Measurements from ENCODE around the gene PXT1. TPM values are rescaled to one million over a fixed set of nuclear protein-coding genes. Genes with fewer than 3 reads are reported as not detected.
A peak's percentile ranks its signal among the peaks of the same experiment; 100 is the strongest.

PXT1 gene
- total and polyA plus RNA-seq, 4 donors = not detected

DNA sequence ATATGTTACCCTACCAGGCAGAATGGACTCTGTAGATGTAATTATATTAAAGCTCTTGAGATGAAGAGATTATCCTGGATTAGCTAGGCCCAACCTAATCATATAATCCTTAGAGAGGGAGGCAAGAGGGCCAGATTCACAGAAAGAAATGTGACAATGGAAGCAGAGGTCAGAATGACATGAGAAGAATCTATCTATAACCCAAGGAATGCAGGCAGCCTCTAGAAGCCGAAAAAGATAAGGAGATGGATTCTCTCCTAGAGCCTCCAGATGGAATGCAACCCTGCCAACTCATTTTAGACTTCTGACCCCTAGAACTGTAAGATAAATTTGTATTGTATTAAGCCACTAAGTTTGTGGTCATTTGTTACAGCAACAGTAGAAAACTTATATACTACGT, 12.3 kb downstream of the PXT1 start:
- Histone ChIP-seq H3K36me3 (ENCODE audit: control insufficient read depth in 4 of 4, insufficient read depth in 3 of 4, low read depth in 1 of 4, low read length in 3 of 4) (no peaks in the 10 kb centered on the region), H3K27me3 (ENCODE audit: control insufficient read depth in 4 of 4, insufficient read depth in 4 of 4, low read length in 3 of 4) (no peaks in the 10 kb centered on the region), H3K9ac (ENCODE audit: low read depth in 1 of 2, low read length in 2 of 2) (no peak overlapping the region), H3K4me1 (ENCODE audit: control insufficient read depth in 4 of 4, insufficient read depth in 4 of 4, low read length in 3 of 4) (peaks cover 0 to 2% (median 0%) of the 10 kb centered on the region in 4 donors), H3K27ac (ENCODE audit: low read depth in 1 of 2, low read length in 2 of 2) (no peak overlapping the region), H3K9me3 (ENCODE audit: control insufficient read depth in 4 of 4, low read length in 3 of 4) (no peaks in the 10 kb centered on the region), H3K4me3 (ENCODE audit: low read depth in 1 of 3, low read length in 3 of 3) (no peak overlapping the region)
- no peak for DNase-seq (ENCODE audit: low spot score)
- TF ChIP-seq EGR1 (IDR thresholded peaks at IDR 0.05; ENCODE audit: low read depth in 2 of 2) = no peak
- no peak for TF ChIP-seq SP1 (IDR thresholded peaks at IDR 0.05)
- TF ChIP-seq, protein P1, sequence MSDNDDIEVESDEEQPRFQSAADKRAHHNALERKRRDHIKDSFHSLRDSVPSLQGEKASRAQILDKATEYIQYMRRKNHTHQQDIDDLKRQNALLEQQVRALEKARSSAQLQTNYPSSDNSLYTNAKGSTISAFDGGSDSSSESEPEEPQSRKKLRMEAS (IDR thresholded peaks at IDR 0.05) = no peak
- TF ChIP-seq, protein P2, sequence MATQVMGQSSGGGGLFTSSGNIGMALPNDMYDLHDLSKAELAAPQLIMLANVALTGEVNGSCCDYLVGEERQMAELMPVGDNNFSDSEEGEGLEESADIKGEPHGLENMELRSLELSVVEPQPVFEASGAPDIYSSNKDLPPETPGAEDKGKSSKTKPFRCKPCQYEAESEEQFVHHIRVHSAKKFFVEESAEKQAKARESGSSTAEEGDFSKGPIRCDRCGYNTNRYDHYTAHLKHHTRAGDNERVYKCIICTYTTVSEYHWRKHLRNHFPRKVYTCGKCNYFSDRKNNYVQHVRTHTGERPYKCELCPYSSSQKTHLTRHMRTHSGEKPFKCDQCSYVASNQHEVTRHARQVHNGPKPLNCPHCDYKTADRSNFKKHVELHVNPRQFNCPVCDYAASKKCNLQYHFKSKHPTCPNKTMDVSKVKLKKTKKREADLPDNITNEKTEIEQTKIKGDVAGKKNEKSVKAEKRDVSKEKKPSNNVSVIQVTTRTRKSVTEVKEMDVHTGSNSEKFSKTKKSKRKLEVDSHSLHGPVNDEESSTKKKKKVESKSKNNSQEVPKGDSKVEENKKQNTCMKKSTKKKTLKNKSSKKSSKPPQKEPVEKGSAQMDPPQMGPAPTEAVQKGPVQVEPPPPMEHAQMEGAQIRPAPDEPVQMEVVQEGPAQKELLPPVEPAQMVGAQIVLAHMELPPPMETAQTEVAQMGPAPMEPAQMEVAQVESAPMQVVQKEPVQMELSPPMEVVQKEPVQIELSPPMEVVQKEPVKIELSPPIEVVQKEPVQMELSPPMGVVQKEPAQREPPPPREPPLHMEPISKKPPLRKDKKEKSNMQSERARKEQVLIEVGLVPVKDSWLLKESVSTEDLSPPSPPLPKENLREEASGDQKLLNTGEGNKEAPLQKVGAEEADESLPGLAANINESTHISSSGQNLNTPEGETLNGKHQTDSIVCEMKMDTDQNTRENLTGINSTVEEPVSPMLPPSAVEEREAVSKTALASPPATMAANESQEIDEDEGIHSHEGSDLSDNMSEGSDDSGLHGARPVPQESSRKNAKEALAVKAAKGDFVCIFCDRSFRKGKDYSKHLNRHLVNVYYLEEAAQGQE (IDR thresholded peaks at IDR 0.05) = no peak
- TF ChIP-seq RXRA (IDR thresholded peaks at IDR 0.05) = no peak
- TF ChIP-seq YY1 (IDR thresholded peaks at IDR 0.05) = no peak
- TF ChIP-seq, protein P3, sequence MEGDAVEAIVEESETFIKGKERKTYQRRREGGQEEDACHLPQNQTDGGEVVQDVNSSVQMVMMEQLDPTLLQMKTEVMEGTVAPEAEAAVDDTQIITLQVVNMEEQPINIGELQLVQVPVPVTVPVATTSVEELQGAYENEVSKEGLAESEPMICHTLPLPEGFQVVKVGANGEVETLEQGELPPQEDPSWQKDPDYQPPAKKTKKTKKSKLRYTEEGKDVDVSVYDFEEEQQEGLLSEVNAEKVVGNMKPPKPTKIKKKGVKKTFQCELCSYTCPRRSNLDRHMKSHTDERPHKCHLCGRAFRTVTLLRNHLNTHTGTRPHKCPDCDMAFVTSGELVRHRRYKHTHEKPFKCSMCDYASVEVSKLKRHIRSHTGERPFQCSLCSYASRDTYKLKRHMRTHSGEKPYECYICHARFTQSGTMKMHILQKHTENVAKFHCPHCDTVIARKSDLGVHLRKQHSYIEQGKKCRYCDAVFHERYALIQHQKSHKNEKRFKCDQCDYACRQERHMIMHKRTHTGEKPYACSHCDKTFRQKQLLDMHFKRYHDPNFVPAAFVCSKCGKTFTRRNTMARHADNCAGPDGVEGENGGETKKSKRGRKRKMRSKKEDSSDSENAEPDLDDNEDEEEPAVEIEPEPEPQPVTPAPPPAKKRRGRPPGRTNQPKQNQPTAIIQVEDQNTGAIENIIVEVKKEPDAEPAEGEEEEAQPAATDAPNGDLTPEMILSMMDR (IDR thresholded peaks at IDR 0.05; ENCODE audit: low read depth, low read length, missing input control) = no peak
- TF ChIP-seq NR2F2 (IDR thresholded peaks at IDR 0.05) = no peak
- TF ChIP-seq GABPA (IDR thresholded peaks at IDR 0.05 in 1 of 2, conservative IDR thresholded peaks at IDR 0.05 in 1 of 2) = no peak
- TF ChIP-seq, protein P4, sequence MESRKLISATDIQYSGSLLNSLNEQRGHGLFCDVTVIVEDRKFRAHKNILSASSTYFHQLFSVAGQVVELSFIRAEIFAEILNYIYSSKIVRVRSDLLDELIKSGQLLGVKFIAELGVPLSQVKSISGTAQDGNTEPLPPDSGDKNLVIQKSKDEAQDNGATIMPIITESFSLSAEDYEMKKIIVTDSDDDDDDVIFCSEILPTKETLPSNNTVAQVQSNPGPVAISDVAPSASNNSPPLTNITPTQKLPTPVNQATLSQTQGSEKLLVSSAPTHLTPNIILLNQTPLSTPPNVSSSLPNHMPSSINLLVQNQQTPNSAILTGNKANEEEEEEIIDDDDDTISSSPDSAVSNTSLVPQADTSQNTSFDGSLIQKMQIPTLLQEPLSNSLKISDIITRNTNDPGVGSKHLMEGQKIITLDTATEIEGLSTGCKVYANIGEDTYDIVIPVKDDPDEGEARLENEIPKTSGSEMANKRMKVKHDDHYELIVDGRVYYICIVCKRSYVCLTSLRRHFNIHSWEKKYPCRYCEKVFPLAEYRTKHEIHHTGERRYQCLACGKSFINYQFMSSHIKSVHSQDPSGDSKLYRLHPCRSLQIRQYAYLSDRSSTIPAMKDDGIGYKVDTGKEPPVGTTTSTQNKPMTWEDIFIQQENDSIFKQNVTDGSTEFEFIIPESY (IDR thresholded peaks at IDR 0.05) = no peak
- TF ChIP-seq, protein P5, sequence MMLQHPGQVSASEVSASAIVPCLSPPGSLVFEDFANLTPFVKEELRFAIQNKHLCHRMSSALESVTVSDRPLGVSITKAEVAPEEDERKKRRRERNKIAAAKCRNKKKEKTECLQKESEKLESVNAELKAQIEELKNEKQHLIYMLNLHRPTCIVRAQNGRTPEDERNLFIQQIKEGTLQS (IDR thresholded peaks at IDR 0.05) = no peak
- no peak for TF ChIP-seq RAD21 (IDR thresholded peaks at IDR 0.05)
- no peak for TF ChIP-seq JUND (IDR thresholded peaks at IDR 0.05)
- WGBS = 86% methylated on average over 2 of the region's 2 CpGs

DNA sequence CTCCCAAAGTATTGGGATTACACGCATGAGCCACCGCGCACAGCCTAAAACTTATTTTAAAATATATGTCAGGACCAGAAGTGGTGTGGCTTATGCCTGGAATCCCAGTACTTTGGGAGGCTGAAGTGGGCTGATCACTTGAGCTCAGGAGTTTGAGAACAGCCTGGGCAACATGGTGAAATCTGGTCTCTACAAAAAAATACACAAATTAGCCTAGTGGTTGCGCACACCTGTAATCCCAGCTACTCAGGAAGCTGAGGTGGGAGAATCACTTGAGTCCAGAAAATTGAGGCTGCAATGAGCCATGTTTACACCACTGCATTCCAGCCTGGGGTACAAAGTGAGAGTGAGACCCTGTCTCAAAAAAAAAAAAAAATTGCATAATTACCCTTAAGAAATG, 13.7 kb downstream of the PXT1 start:
- Histone ChIP-seq H3K4me1 (ENCODE audit: control insufficient read depth in 4 of 4, insufficient read depth in 4 of 4, low read length in 3 of 4) (peaks cover 0 to 2% (median under 1%) of the 10 kb centered on the region in 4 donors), H3K9me3 (ENCODE audit: control insufficient read depth in 4 of 4, low read length in 3 of 4) (no peaks in the 10 kb centered on the region), H3K27me3 (ENCODE audit: control insufficient read depth in 4 of 4, insufficient read depth in 4 of 4, low read length in 3 of 4) (no peaks in the 10 kb centered on the region), H3K36me3 (ENCODE audit: control insufficient read depth in 4 of 4, insufficient read depth in 3 of 4, low read depth in 1 of 4, low read length in 3 of 4) (no peaks in the 10 kb centered on the region), H3K27ac (ENCODE audit: low read depth in 1 of 2, low read length in 2 of 2) (no peak overlapping the region), H3K4me3 (ENCODE audit: low read depth in 1 of 3, low read length in 3 of 3) (no peak overlapping the region), H3K9ac (ENCODE audit: low read depth in 1 of 2, low read length in 2 of 2) (no peak overlapping the region)
- 98% methylated on average over 4 of the region's 4 CpGs for WGBS
- no peak for DNase-seq (ENCODE audit: low spot score)
- TF ChIP-seq FOXA2 (IDR thresholded peaks at IDR 0.05) = no peak
- TF ChIP-seq NR2F2 (IDR thresholded peaks at IDR 0.05) = no peak
- TF ChIP-seq, protein P1 (IDR thresholded peaks at IDR 0.05) = no peak
- TF ChIP-seq, protein P2 (IDR thresholded peaks at IDR 0.05) = no peak
- peak in 1 of 2 donors; percentile 58 for TF ChIP-seq RAD21 (IDR thresholded peaks at IDR 0.05)
- TF ChIP-seq EGR1 (IDR thresholded peaks at IDR 0.05; ENCODE audit: low read depth in 2 of 2) = no peak
